MCF 10A (cell line): ENCODE results near the gene MYCL. TPM values are rescaled to one million over a fixed set of nuclear protein-coding genes. Genes with fewer than 3 reads are reported as not detected.

Experiments used
- BruUV-seq: library from RNA; stranded (reverse); fragments of 400-500 nt; replicated peaks from 2 replicates; lab custom pipeline; 2021; lab: Mats Ljungman, UMichigan
- CTCF ChIA-PET: fragments of 300-600 bp; sonication (Branson Sonifier 250); formaldehyde crosslinking; extraction: SDS; loops from one replicate; lab custom pipeline; 2021; ENCODE audit warnings: antibody characterized with exemption, inconsistent platforms; lab: Yijun Ruan, JAX
- POLR2A ChIA-PET: fragments of 300-600, 350-650 bp; sonication (Branson Sonifier 250); formaldehyde crosslinking; extraction: SDS; loops from one replicate; lab custom pipeline; 2020; ENCODE audit warnings: antibody characterized with exemption, inconsistent platforms; lab: Yijun Ruan, JAX
- DNase-seq: peaks from one replicate; pipeline ENCODE4 v3.0.0-alpha.2; 2018; ENCODE audit not compliant: unreplicated experiment
- H3K27ac Mint-ChIP-seq: one replicate; pipeline ENCODE4 v1.8.0; 2022; ENCODE audit warnings: mild to moderate bottlenecking, low read depth, mixed read lengths; ENCODE audit not compliant: unreplicated experiment
- H3K27me3 Mint-ChIP-seq: one replicate; pipeline ENCODE4 v1.8.0; 2022; ENCODE audit warnings: mixed read lengths; ENCODE audit not compliant: insufficient read depth, unreplicated experiment
- H3K36me3 Mint-ChIP-seq: one replicate; pipeline ENCODE4 v1.8.0; 2022; ENCODE audit warnings: mild to moderate bottlenecking, moderate library complexity, mixed read lengths; ENCODE audit not compliant: insufficient read depth, unreplicated experiment
- H3K4me1 Mint-ChIP-seq: one replicate; pipeline ENCODE4 v1.8.0; 2022; ENCODE audit warnings: mixed read lengths; ENCODE audit not compliant: insufficient read depth, unreplicated experiment
- H3K4me3 Mint-ChIP-seq: one replicate; pipeline ENCODE4 v1.8.0; 2022; ENCODE audit warnings: mild to moderate bottlenecking, moderate library complexity, mixed read lengths; ENCODE audit not compliant: unreplicated experiment
- H3K9me3 Mint-ChIP-seq: one replicate; pipeline ENCODE4 v1.8.0; 2022; ENCODE audit warnings: mixed read lengths; ENCODE audit not compliant: unreplicated experiment
- intact Hi-C: fragments of 100-400 bp; cut with micrococcal nuclease; formaldehyde crosslinking; loops from 2 replicates; pipeline ENCODE4 v1.14.1; 2022
- total RNA-seq: library from RNA; stranded (reverse); gene quantifications from 2 replicates; pipeline ENCODE4 v1.2.3, GENCODE V29; 2022
- TF ChIP-seq, protein P1 (sequence below): fragments of 200-600 bp; IDR thresholded peaks from one replicate; pipeline ENCODE4 v1.8.0; 2022; ENCODE audit warnings: antibody characterized with exemption, mild to moderate bottlenecking; ENCODE audit not compliant: unreplicated experiment

Gene MYCL
- total RNA-seq, 1 experiment from 2014 or later = 0.63 TPM

DNA sequence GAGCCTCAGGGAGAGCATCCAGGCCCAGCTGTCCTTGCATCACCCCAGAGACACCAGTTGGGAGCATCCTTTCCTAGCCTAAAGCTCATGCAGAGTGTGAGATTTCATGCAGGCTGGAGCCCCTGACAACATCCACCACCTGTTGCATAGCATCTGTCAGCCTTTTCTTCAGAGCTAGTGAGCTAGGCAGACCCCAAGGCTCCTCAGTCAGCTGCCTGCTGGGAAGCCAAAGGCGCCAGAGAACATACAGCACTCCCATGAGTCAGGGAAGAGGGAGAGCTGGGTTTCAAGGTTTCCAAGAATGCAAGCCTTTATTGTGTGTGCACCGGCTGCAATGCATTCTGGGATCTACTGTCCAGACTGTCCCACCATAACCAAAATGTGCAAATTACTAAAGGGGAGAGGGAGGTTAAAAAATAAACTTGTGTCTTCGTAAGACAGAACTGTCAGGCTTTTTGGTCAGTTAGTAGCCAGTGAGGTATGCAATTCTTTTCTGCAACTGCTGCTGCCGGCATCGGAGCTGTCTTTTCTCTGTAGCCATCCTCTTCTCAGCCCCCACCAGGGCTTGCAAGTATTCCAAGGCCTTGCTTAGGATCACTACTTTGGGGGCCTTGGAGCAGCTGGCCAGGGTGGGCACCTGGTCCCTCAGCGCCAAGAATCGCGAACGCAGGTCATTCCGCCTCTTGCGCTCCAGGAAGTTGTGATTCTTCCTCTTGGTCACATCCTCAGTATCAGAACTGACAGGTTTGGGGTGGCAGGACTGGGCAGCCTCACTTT, 4.6 kb downstream of the MYCL start:
- H3K36me3 Mint-ChIP-seq = no peaks in the 10 kb centered on the region
- intact Hi-C loops = no loop called here
- DNase-seq = no peak
- ChIA-PET POLR2A (interaction anchor here (0.6 to 1.9 kb wide), 5 partner anchors 9 to 143 kb away, joined by 3 to 6 read pairs (median 3); partner anchors contain the start of genes CAP1 and TRIT1), CTCF (interaction anchor here (1.1 kb wide), 1 partner anchor 23 kb away, joined by 3 read pairs; no protein-coding TSS in a partner anchor)
- H3K27ac Mint-ChIP-seq = no peak overlapping the region
- no TSS peak for BruUV-seq
- H3K4me3 Mint-ChIP-seq = no peak overlapping the region
- TF ChIP-seq, protein P1, sequence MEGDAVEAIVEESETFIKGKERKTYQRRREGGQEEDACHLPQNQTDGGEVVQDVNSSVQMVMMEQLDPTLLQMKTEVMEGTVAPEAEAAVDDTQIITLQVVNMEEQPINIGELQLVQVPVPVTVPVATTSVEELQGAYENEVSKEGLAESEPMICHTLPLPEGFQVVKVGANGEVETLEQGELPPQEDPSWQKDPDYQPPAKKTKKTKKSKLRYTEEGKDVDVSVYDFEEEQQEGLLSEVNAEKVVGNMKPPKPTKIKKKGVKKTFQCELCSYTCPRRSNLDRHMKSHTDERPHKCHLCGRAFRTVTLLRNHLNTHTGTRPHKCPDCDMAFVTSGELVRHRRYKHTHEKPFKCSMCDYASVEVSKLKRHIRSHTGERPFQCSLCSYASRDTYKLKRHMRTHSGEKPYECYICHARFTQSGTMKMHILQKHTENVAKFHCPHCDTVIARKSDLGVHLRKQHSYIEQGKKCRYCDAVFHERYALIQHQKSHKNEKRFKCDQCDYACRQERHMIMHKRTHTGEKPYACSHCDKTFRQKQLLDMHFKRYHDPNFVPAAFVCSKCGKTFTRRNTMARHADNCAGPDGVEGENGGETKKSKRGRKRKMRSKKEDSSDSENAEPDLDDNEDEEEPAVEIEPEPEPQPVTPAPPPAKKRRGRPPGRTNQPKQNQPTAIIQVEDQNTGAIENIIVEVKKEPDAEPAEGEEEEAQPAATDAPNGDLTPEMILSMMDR = no peak
- H3K9me3 Mint-ChIP-seq = no peaks in the 10 kb centered on the region
- peaks cover 14% of the 10 kb centered on the region for H3K27me3 Mint-ChIP-seq
- peaks cover 18% of the 10 kb centered on the region for H3K4me1 Mint-ChIP-seq

DNA sequence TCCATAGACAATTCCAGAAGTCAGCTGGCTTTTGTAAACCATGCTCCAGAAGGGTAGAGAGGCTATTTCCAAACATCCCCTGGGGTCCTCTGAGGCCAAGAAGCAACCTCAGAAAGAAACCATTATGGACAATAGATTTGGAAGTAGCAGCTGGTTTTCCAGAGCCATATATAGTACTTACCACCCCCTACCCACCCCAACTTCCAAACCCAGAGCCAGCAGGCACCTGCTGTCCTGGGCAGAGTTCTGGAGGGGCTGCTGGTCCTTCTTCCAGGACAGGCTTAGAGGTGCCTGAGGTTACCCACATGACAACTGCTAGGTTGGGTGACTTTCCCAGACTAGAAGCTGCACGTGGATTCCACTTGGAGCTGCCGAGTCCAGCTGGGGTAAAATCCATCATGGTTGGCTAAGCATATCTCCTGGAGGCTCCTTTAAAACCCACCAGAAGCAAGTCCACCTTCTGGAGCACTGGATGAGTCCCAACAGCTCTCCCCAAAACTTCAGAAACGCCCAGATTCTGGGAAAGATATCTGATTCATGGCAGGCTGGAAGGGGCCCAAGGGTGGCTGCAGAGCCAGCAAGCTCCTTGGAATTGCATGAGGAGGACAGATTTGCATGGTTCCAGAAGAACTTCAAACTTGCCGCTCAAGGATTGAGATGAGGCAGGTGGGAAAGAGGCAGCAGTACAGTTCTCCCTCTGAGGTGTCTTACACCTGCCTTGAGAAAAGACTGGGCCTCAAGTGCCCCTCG, 5.8 kb downstream of the MYCL start:
- CTCF ChIA-PET = interaction anchor here (0.6 to 1.5 kb wide), 5 partner anchors 22 to 1963 kb away, joined by 3 to 4 read pairs (median 3); no protein-coding TSS in a partner anchor

GRCh38 chr1:39894884-39895495, 6.7 kb downstream of the MYCL start:
- Mint-ChIP-seq H3K4me1 (peaks cover 22% of the 10 kb centered on the region), H3K4me3 (no peak overlapping the region), H3K9me3 (no peaks in the 10 kb centered on the region), H3K36me3 (no peaks in the 10 kb centered on the region), H3K27me3 (peaks cover 9% of the 10 kb centered on the region), H3K27ac (no peak overlapping the region)
- DNase-seq = no peak
- ChIA-PET CTCF (interaction anchor here (0.6 to 2.9 kb wide), 5 partner anchors 8 to 1963 kb away, joined by 3 to 32 read pairs (median 4); partner anchors contain the start of gene MYCL), POLR2A (interaction anchor here (0.6 to 4.0 kb wide), 8 partner anchors 13 to 168 kb away, joined by 3 to 39 read pairs (median 4); partner anchors contain the start of genes CAP1 and TRIT1)
- BruUV-seq = no TSS peak
- TF ChIP-seq, protein P1 = no peak
- intact Hi-C loops = no loop called here

More for the DNA sequence above, 5.8 kb downstream of the MYCL start:
- Mint-ChIP-seq H3K4me1 (peaks cover 22% of the 10 kb centered on the region), H3K27ac (no peak overlapping the region), H3K27me3 (peaks cover 14% of the 10 kb centered on the region), H3K9me3 (no peaks in the 10 kb centered on the region), H3K4me3 (no peak overlapping the region), H3K36me3 (no peaks in the 10 kb centered on the region)
- POLR2A ChIA-PET = interaction anchor here (0.6 to 4.0 kb wide), 7 partner anchors 13 to 787 kb away, joined by 3 to 39 read pairs (median 5); partner anchors contain the start of genes CAP1 and TRIT1
- TF ChIP-seq, protein P1 = no peak
- intact Hi-C loops = no loop called here
- no TSS peak for BruUV-seq
- DNase-seq = no peak
